Measurements from ENCODE around the gene FAHD1. TPM values are rescaled to one million over a fixed set of nuclear protein-coding genes. Genes with fewer than 3 reads are reported as not detected.
"Not testable (repeated sequence)": the region's sequence is repeated elsewhere in the genome, so short reads cannot be mapped to it uniquely, and the experiment has no call there.

The FAHD1 gene
- total RNA-seq, 4 donors from 2014 or later = 46.2 to 89.0 (median 62.3) TPM

GRCh38 chr16:1865902-1866690 lies 39.1 kb downstream of the FAHD1 start:
- intact Hi-C loops (cut with DNase I; ENCODE audit: low total_unique reads) = no loop called here
- TF ChIP-seq POLR2A (IDR thresholded peaks at IDR 0.05) = no peak
- TF ChIP-seq, protein P1, sequence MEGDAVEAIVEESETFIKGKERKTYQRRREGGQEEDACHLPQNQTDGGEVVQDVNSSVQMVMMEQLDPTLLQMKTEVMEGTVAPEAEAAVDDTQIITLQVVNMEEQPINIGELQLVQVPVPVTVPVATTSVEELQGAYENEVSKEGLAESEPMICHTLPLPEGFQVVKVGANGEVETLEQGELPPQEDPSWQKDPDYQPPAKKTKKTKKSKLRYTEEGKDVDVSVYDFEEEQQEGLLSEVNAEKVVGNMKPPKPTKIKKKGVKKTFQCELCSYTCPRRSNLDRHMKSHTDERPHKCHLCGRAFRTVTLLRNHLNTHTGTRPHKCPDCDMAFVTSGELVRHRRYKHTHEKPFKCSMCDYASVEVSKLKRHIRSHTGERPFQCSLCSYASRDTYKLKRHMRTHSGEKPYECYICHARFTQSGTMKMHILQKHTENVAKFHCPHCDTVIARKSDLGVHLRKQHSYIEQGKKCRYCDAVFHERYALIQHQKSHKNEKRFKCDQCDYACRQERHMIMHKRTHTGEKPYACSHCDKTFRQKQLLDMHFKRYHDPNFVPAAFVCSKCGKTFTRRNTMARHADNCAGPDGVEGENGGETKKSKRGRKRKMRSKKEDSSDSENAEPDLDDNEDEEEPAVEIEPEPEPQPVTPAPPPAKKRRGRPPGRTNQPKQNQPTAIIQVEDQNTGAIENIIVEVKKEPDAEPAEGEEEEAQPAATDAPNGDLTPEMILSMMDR (IDR thresholded peaks at IDR 0.05) = no peak
- peak in 1 of 2 donors; percentile 43 for DNase-seq (ENCODE audit: low spot score in 2 of 2)
- H3K4me3 ChIP-seq (ENCODE audit: low read depth, poor library complexity, severe bottlenecking) = no peak overlapping the region
- 60 to 70% methylated on average over 6 of the region's 6 CpGs for WGBS, 2 donors

GRCh38 chr16:1870365-1871082 lies 43.5 kb downstream of the FAHD1 start:
- TF ChIP-seq POLR2A (IDR thresholded peaks at IDR 0.05) = no peak
- TF ChIP-seq, protein P1 (IDR thresholded peaks at IDR 0.05) = no peak
- no peak overlapping the region for H3K4me3 ChIP-seq (ENCODE audit: low read depth, poor library complexity, severe bottlenecking)
- no peak for DNase-seq (ENCODE audit: low spot score in 2 of 2)
- intact Hi-C loops (cut with DNase I; ENCODE audit: low total_unique reads) = no loop called here
- WGBS, 2 donors = 40 to 43% methylated on average over 9 of the region's 9 CpGs

- DNase-seq (ENCODE audit: low spot score in 2 of 2) = peak in 1 of 2 donors; percentile 82
These were observed 45.1 kb downstream of the FAHD1 start, which contains the start of gene MEIOB for GRCh38 chr16:1871974-1872635. Gene MEIOB (minus strand): TSS chr16:1872164. CDS start chr16:1868175, 3,989 bp downstream.

DNA sequence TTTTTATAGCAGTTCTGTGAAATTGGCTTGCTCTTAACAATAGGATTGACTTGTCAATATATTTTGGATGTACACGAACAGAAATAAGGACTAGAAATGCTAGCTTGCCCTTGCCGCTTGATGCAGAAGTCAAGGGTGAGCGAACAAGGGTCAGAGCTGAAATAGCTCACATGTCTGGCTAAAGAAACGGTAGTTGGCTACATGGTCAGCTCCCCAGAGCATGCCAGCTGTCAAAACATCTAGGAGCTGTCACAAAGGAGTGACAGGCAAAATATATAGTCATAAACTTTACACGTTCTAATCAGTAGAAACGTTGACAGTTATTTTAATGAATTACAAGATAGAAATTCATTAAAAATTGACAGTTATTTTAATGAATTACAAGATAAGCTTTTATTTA lies 47.8 kb downstream of the FAHD1 start:
- 67% methylated on average over 6 of the region's 6 CpGs for WGBS, 2 donors
- DNase-seq (ENCODE audit: low spot score in 2 of 2) = peak in 1 of 2 donors; percentile 42
- H3K4me3 ChIP-seq (ENCODE audit: low read depth, poor library complexity, severe bottlenecking) = no peak overlapping the region
- TF ChIP-seq, protein P1 (IDR thresholded peaks at IDR 0.05) = no peak
- TF ChIP-seq POLR2A (IDR thresholded peaks at IDR 0.05) = no peak
- intact Hi-C loops (cut with DNase I; ENCODE audit: low total_unique reads) = no loop called here

More at GRCh38 chr16:1871974-1872635, 45.1 kb downstream of the FAHD1 start, which contains the start of gene MEIOB:
- WGBS, 2 donors = 4 to 7% methylated on average over 20 to 31 of the region's 68 CpGs
- TF ChIP-seq, protein P1 (IDR thresholded peaks at IDR 0.05) = no peak
- no peak for TF ChIP-seq POLR2A (IDR thresholded peaks at IDR 0.05)
- intact Hi-C loops (cut with DNase I; ENCODE audit: low total_unique reads) = no loop called here
- no peak within 1 kb of the TSS for H3K4me3 ChIP-seq (ENCODE audit: low read depth, poor library complexity, severe bottlenecking)

DNA sequence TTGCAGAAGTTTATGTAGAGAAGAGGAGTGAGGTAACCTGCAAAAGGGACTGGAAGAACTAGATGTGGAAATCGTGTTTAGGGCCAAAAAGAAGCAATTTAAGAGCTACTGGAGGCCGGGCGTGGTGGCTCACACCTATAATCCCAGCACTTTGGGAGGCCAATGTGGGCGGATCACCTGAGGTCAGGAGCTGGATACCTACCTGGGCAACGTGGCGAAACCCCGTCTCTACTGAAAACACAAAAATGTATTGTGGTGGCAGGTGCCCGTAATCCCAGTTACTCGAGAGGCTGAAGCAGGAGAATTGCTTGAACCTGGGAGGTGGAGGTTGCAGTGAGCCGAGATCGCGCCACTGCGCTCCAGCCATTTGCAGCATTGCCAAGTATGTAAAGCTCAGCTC lies 49.1 kb downstream of the FAHD1 start:
- H3K4me3 ChIP-seq (ENCODE audit: low read depth, poor library complexity, severe bottlenecking); intact Hi-C loops (cut with DNase I; ENCODE audit: low total_unique reads); DNase-seq (ENCODE audit: low spot score in 2 of 2): not testable (repeated sequence)
- 87% methylated on average over 13 of the region's 13 CpGs for WGBS, 2 donors

- WGBS, 2 donors = 82 to 83% methylated on average over 7 of the region's 7 CpGs
- TF ChIP-seq POLR2A (IDR thresholded peaks at IDR 0.05) = no peak
- TF ChIP-seq, protein P1 (IDR thresholded peaks at IDR 0.05) = no peak
- no peak overlapping the region for H3K4me3 ChIP-seq (ENCODE audit: low read depth, poor library complexity, severe bottlenecking)
- intact Hi-C loops (cut with DNase I; ENCODE audit: low total_unique reads) = no loop called here
- DNase-seq (ENCODE audit: low spot score in 2 of 2) = no peak
These were observed 49.5 kb downstream of the FAHD1 start for GRCh38 chr16:1876468-1876867.
